K562 (cell line): ENCODE measurements around the gene MAP3K19. TPM values are rescaled to one million over a fixed set of nuclear protein-coding genes. Genes with fewer than 3 reads are reported as not detected.

Experiments used
- ATAC-seq: fragments of 200-7000 bp; cut with Tn5 transposase; 3 replicates; pipeline ENCODE4 v1.9.1; 2020; ENCODE audit warnings: moderate library complexity
- BruUV-seq: library from RNA; stranded (reverse); fragments of 400-500 nt; replicated peaks from 2 replicates; lab custom pipeline; 2021; lab: Mats Ljungman, UMichigan
- CTCF ChIA-PET: fragments of 300-600 bp; formaldehyde crosslinking; extraction: SDS; loops from one replicate; lab custom pipeline; 2021; ENCODE audit warnings: low intra/inter-chr PET ratio; lab: Yijun Ruan, JAX
- POLR2A ChIA-PET: fragments of 300-600, 350-650 bp; sonication (Branson Sonifier 250); formaldehyde crosslinking; extraction: SDS; loops from one replicate; lab custom pipeline; 2021; ENCODE audit warnings: antibody characterized with exemption, inconsistent platforms; lab: Yijun Ruan, JAX
- DNase-seq, 4 experiments: peaks; one replicate each; pipeline versions ENCODE4 v3.0.0 to v3.0.0-alpha.2; 2011 to 2018; ENCODE audit warnings: low spot score in 3 of 4, mixed read lengths in 3 of 4; ENCODE audit errors: extremely low read depth in 1 of 4
- FAIRE-seq: peaks from 2 replicates; lab custom pipeline; 2011; peaks lifted over from hg19 to GRCh38; lab: Jason Lieb, UNC
- H2AFZ ChIP-seq: 2 replicates; pipeline ENCODE4 v1.6.0; 2011; ENCODE audit warnings: low read depth, low read length, control low read depth, inconsistent platforms
- H3K27ac ChIP-seq: fragments of 200-600 bp; 3 replicates; pipeline ENCODE4 v1.8.0; 2011; ENCODE audit warnings: low read depth, mild to moderate bottlenecking, control low read depth, inconsistent platforms, low read length, moderate library complexity, mixed read lengths; ENCODE audit errors: extremely low read depth
- H3K27me3 ChIP-seq, 2 experiments: fragments of 300-600 bp in 1 of 2; 2 replicates in 1 of 2; 3 replicates in 1 of 2; pipeline versions ENCODE4 v1.6.0 to v1.8.0; 2011; ENCODE audit warnings: inconsistent platforms in 2 of 2, low read length in 2 of 2, mild to moderate bottlenecking in 1 of 2, mixed read lengths in 1 of 2, moderate library complexity in 1 of 2; ENCODE audit not compliant: control insufficient read depth in 2 of 2, insufficient read depth in 2 of 2
- H3K36me3 ChIP-seq: fragments of 300-600 bp; 3 replicates; pipeline ENCODE4 v1.8.0; 2011; ENCODE audit warnings: mild to moderate bottlenecking, low read length, inconsistent platforms; ENCODE audit not compliant: control insufficient read depth, insufficient read depth
- H3K4me1 ChIP-seq, 2 experiments: fragments of 200-600 bp in 1 of 2; replicated peaks in 1 of 2; 2 replicates in 1 of 2; 3 replicates in 1 of 2; pipeline versions ENCODE4 v1.5.1 to v1.8.0; 2011; ENCODE audit warnings: inconsistent platforms in 2 of 2, low read length in 2 of 2, mild to moderate bottlenecking in 1 of 2, mixed read lengths in 1 of 2, moderate library complexity in 1 of 2; ENCODE audit not compliant: control insufficient read depth in 2 of 2, insufficient read depth in 2 of 2
- H3K4me2 ChIP-seq: 2 replicates; pipeline ENCODE4 v1.6.1; 2011; ENCODE audit warnings: low read length, control low read depth, inconsistent platforms, mixed read lengths; ENCODE audit not compliant: insufficient read depth
- H3K4me3 ChIP-seq: fragments of 200-600 bp; sonication (generic), shearing (Covaris generic); 2 replicates; pipeline ENCODE4 v1.5.1; 2016; ENCODE audit warnings: control low read depth, inconsistent platforms
- H3K79me2 ChIP-seq: fragments of 200-600 bp; 3 replicates; pipeline ENCODE4 v1.8.0; 2011; ENCODE audit warnings: low read length, inconsistent platforms; ENCODE audit not compliant: control insufficient read depth, insufficient read depth
- H3K9ac ChIP-seq, 2 experiments: 2 replicates each; pipeline versions ENCODE4 v1.6.0 to v1.6.1; 2011; ENCODE audit warnings: low read depth in 2 of 2, low read length in 2 of 2, control low read depth in 1 of 2, inconsistent platforms in 1 of 2, mild to moderate bottlenecking in 1 of 2, mixed read lengths in 1 of 2; ENCODE audit not compliant: insufficient read depth in 1 of 2
- H3K9me1 ChIP-seq: one replicate; pipeline ENCODE4 v1.6.0; 2011; ENCODE audit warnings: inconsistent platforms, mild to moderate bottlenecking, low read length, moderate library complexity; ENCODE audit not compliant: control insufficient read depth, insufficient read depth
- H3K9me3 ChIP-seq: replicated peaks from 2 replicates; pipeline ENCODE4 v1.5.1; 2011; ENCODE audit warnings: low read depth, low read length, inconsistent platforms; ENCODE audit not compliant: control insufficient read depth, insufficient read depth
- H4K20me1 ChIP-seq: replicated peaks from 2 replicates; pipeline ENCODE4 v1.6.1; 2011; ENCODE audit warnings: low read length, inconsistent platforms, mixed read lengths; ENCODE audit not compliant: control insufficient read depth, insufficient read depth
- KDM4B ChIP-seq, 2 experiments: fragments of 450-650 bp in 1 of 2; sonication (generic) in 1 of 2; IDR thresholded peaks; 2 replicates each; pipeline ENCODE4 v1.6.1; 2016 to 2017; ENCODE audit warnings: borderline replicate concordance in 2 of 2, antibody characterized with exemption in 1 of 2, low read depth in 1 of 2, mild to moderate bottlenecking in 1 of 2
- KLF1 ChIP-seq: fragments of 450-650 bp; IDR thresholded peaks from 2 replicates; pipeline ENCODE4 v1.6.1; 2016; ENCODE audit warnings: missing genetic modification characterization, missing compliant biosample characterization
- MIER1 ChIP-seq: fragments of 450-650 bp; IDR thresholded peaks from 2 replicates; pipeline ENCODE4 v1.6.1; 2016; ENCODE audit warnings: antibody characterized with exemption, mild to moderate bottlenecking, low read depth
- NR3C1 ChIP-seq: sonication (generic); formaldehyde crosslinking; IDR thresholded peaks from 2 replicates; pipeline ENCODE4 v1.8.1; 2022; ENCODE audit warnings: missing genetic modification reagents
- POLR3A ChIP-seq: IDR thresholded peaks from 2 replicates; pipeline ENCODE4 v1.6.1; 2011; ENCODE audit warnings: borderline replicate concordance, mild to moderate bottlenecking, moderate library complexity; ENCODE audit not compliant: insufficient read length, insufficient read depth; ENCODE audit errors: extremely low read depth
- U2AF1 ChIP-seq: fragments of 200-400 bp; formaldehyde crosslinking; optimal IDR thresholded peaks from 2 replicates; pipeline ENCODE3; 2017; ENCODE audit warnings: mild to moderate bottlenecking, low read depth, low read length, moderate library complexity
- ZNF316 ChIP-seq: fragments of 450-650 bp; IDR thresholded peaks from 2 replicates; pipeline ENCODE4 v1.6.1; 2016
- ZNF354B ChIP-seq: fragments of 250-450 bp; sonication (Bioruptor Pico); IDR thresholded peaks from 2 replicates; pipeline ENCODE4 v1.4.0; 2020
- WGBS: fragments of 100-300 bp; shearing (Covaris generic); methylation state at CpG from one replicate; pipeline ENCODE4 v1.1.6; 2016; ENCODE audit warnings: low coverage, mixed read lengths; ENCODE audit not compliant: insufficient coverage; ENCODE audit errors: missing lambda C conversion rate; 5-methylcytosine and 5-hydroxymethylcytosine counted together
- in situ Hi-C: fragments of 300-500 bp; cut with MboI; formaldehyde crosslinking; loops from 4 replicates; pipeline ENCODE4 v1.15.0; 2018; ENCODE audit warnings: inconsistent platforms, mixed read lengths
- intact Hi-C: fragments of 100-400 bp; cut with micrococcal nuclease; formaldehyde crosslinking; loops from 2 replicates; pipeline ENCODE4 v1.14.2; 2022
- polyA plus RNA-seq, 8 experiments: library from polyadenylated mRNA; depleted of rRNA in 4 of 8; stranded (reverse) in 5 of 8; unstranded in 3 of 8; fragments of >200 nt; fragmentation: Nextera tagmentation in 2 of 8; fragmentation: Illumina TruSeq in 1 of 8; extraction: Ambion mirVana in 2 of 8; extraction: Trizol in 1 of 8; gene quantifications; 2 replicates each; pipeline versions ENCODE4 v1.2.1 to v1.2.3, GENCODE V29; 2011 to 2014; ENCODE audit warnings: inconsistent platforms in 1 of 8, missing spikeins in 1 of 8
- total RNA-seq, 7 experiments: library from RNA; depleted of rRNA in 6 of 7; stranded (reverse); fragments of >200 nt in 6 of 7; fragmentation: Illumina TruSeq in 2 of 7; extraction: Trizol in 2 of 7; gene quantifications; 2 replicates each; pipeline versions ENCODE4 v1.2.1 to v1.2.3, GENCODE V29; 2011 to 2021; ENCODE audit warnings: low replicate concordance in 1 of 7
- TF ChIP-seq, protein P1 (sequence below): fragments of 150-350 bp; conservative IDR thresholded peaks from 2 replicates; pipeline ENCODE4 v1.6.1; 2014; ENCODE audit warnings: low read length

The MAP3K19 gene
- total and polyA plus RNA-seq, 9 of the 15 experiments (the other 6 are each of a cell fraction or from before 2014, with no cell fraction given), result 0.29 TPM; not detected in 8

GRCh38 chr2:134999521-134999920 is 47.7 kb downstream of the MAP3K19 start:
- ATAC-seq (no peak), FAIRE-seq (no peak), DNase-seq (no peak)
- H3K9me3 ChIP-seq, result no peaks in the 10 kb centered on the region
- 0% methylated on average over 2 of the region's 2 CpGs for WGBS
- no peak overlapping the region for H3K27ac ChIP-seq
- H3K36me3 ChIP-seq, result no peaks in the 10 kb centered on the region
- H3K4me3 ChIP-seq, result no peak overlapping the region
- intact Hi-C loops, result no loop called here
- in situ Hi-C loops, result loop anchor here (10.0 to 25.0 kb wide), 2 partner anchors 795 to 1388 kb away; no protein-coding TSS in a partner anchor
- no peak for TF ChIP-seq ZNF354B (CRISPR knock-in tag)
- TF ChIP-seq KDM4B (IDR thresholded peaks at IDR 0.05; ENCODE audit: borderline replicate concordance in 2 of 2, low read depth in 1 of 2), result no peak
- no peak for TF ChIP-seq ZNF316
- TF ChIP-seq MIER1, result no peak
- no peak for TF ChIP-seq U2AF1
- TF ChIP-seq, protein P1, sequence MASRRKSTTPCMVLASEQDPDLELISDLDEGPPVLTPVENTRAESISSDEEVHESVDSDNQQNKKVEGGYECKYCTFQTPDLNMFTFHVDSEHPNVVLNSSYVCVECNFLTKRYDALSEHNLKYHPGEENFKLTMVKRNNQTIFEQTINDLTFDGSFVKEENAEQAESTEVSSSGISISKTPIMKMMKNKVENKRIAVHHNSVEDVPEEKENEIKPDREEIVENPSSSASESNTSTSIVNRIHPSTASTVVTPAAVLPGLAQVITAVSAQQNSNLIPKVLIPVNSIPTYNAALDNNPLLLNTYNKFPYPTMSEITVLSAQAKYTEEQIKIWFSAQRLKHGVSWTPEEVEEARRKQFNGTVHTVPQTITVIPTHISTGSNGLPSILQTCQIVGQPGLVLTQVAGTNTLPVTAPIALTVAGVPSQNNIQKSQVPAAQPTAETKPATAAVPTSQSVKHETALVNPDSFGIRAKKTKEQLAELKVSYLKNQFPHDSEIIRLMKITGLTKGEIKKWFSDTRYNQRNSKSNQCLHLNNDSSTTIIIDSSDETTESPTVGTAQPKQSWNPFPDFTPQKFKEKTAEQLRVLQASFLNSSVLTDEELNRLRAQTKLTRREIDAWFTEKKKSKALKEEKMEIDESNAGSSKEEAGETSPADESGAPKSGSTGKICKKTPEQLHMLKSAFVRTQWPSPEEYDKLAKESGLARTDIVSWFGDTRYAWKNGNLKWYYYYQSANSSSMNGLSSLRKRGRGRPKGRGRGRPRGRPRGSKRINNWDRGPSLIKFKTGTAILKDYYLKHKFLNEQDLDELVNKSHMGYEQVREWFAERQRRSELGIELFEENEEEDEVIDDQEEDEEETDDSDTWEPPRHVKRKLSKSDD, result no peak
- no peak for TF ChIP-seq KLF1 (tag)
- TF ChIP-seq POLR3A, result no peak
- TF ChIP-seq NR3C1 (CRISPR knock-in tag), result no peak
- TF ChIP-seq, all 486 proteins: peak for 0
- Histone ChIP-seq H3K4me2 (no peak overlapping the region), H3K9me1 (no peaks in the 10 kb centered on the region), H2AFZ (no peak overlapping the region), H3K4me1 (peaks cover 0 to 4% of the 10 kb centered on the region in 2 experiments; a peak in 2 of 5 replicates), H3K79me2 (no peaks in the 10 kb centered on the region), H3K27me3 (peaks cover 0 to 3% of the 10 kb centered on the region in 2 experiments; a peak in 2 of 5 replicates), H4K20me1 (no peaks in the 10 kb centered on the region), H3K9ac (no peak overlapping the region)
- POLR2A ChIA-PET, result no interaction called here
- no TSS peak for BruUV-seq
- CTCF ChIA-PET, result no interaction called here
